C4-2B (cell line): ENCODE measurements around the gene ANKFY1.

Experiments used
- H3K27ac ChIP-seq: fragments of 450-650 bp; 2 replicates; pipeline ENCODE4 v1.5.1; 2017
- ZFX ChIP-seq: fragments of 450-650 bp; IDR thresholded peaks from 2 replicates; pipeline ENCODE4 v1.6.1; 2017
- TF ChIP-seq, protein P1 (sequence below): fragments of 450-650 bp; conservative IDR thresholded peaks from 2 replicates; pipeline ENCODE4 v1.5.1; 2017; ENCODE audit warnings: mild to moderate bottlenecking

ANKFY1 gene

DNA sequence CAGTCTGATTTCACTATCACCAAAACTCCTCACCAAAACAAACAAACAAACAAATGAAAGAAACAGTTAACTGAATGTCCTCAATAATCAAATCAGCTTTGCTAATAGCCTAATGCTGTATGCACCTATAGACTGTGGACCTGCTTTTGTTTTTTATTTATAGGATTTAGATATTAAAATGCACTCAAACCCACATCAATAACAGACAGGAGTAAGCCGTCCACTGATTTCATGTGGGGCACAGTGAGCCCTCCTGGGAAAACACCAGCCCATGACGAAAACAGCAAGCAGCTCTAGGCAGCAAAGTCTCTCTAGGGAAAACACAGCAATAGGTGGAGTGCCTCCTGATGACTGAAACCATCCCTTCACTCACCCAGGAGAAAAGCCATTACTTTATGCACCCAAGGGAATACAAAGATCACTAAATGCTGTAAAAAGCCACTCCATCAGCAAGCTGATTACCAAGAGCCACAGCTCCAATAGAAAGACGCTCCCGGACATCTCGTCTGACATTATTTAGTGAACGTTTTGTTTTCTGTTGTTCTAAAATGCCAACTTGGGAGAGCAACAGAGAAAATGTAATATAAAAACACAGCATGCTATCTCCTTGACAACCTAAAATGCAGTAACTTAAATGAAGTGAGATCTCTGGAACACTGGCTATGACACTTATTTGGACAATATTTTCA, 47.8 kb downstream of the ANKFY1 start:
- TF ChIP-seq, protein P1, sequence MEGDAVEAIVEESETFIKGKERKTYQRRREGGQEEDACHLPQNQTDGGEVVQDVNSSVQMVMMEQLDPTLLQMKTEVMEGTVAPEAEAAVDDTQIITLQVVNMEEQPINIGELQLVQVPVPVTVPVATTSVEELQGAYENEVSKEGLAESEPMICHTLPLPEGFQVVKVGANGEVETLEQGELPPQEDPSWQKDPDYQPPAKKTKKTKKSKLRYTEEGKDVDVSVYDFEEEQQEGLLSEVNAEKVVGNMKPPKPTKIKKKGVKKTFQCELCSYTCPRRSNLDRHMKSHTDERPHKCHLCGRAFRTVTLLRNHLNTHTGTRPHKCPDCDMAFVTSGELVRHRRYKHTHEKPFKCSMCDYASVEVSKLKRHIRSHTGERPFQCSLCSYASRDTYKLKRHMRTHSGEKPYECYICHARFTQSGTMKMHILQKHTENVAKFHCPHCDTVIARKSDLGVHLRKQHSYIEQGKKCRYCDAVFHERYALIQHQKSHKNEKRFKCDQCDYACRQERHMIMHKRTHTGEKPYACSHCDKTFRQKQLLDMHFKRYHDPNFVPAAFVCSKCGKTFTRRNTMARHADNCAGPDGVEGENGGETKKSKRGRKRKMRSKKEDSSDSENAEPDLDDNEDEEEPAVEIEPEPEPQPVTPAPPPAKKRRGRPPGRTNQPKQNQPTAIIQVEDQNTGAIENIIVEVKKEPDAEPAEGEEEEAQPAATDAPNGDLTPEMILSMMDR, result no peak
- no peak for TF ChIP-seq ZFX
- no peak overlapping the region for H3K27ac ChIP-seq

DNA sequence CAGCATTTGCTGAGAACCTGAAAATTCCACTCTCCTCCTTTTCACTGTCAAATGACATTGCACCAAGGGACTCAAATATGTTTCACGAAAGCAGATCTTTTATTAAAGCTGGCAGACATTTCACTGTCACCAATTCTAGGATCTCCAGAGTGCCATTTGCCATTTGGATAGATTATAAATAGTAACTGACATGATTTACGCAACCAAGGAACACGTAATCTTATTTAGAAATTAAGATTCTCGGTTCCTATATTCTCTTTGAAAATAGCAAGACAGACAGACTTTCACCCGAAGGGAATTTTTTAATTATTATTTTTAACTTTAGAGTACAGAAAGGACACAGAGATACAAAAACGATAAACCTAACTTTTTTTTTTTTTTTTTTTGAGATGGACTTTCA, 49.6 kb downstream of the ANKFY1 start:
- TF ChIP-seq ZFX, result no peak
- TF ChIP-seq, protein P1, result no peak
- H3K27ac ChIP-seq, result no peak overlapping the region

DNA sequence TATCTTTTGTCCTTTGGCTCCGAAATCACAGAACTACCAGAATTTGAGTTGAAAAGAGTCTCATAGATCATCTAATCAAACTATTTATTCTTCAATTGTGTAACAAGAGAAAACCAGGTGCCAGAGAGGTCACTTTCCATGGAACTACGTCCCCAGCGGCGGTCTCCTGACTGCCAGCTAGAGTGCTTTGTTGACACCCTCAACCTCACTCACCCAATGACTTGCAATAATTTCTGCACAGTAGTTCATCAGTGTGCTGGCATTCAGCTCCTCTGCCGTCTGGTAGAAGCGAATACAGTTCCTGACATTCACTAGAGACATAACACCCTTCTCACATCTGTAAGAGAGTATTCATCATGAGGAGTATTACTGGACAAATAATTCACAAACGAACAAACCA, 54.2 kb downstream of the ANKFY1 start:
- TF ChIP-seq ZFX, result no peak
- TF ChIP-seq, protein P1, result no peak
- H3K27ac ChIP-seq, result no peak overlapping the region

DNA sequence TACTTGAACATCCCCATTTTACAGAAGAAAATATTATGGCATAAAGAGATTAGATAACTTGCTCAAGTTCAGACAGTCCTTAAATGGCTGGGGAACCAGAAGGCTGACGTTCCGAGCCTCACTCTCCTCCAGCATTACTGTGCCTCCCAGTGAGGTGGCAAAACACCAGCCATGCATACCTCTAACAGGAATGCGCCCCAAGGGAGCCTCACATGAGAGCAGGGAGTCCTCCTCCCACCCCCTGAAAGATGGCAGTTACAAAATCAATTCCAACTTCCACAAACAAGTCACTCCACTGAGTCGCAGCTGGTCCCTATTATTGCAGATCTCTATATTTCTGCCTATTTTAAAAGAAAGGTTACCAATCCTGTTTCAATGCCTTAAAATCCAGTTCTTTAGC, 55.5 kb downstream of the ANKFY1 start:
- TF ChIP-seq, protein P1, result no peak
- no peak for TF ChIP-seq ZFX
- H3K27ac ChIP-seq, result no peak overlapping the region

DNA sequence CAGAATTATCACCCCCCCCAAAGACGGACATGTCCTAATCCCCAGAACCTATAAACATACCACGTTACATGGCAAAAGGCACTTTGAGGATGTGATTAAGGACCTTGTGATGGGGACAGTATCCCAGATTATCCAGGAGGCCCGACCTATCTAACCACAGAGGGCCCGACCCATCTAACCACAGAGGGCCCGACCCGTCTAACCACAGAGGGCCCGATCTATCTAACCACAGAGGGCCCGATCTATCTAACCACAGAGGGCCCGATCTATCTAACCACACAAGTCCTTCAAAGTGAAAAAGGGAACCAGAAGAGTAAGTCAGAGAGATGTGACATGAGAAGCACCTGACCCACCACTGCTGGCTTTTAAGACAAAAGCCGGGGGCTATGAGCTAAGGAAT, 56.8 kb downstream of the ANKFY1 start:
- TF ChIP-seq, protein P1, result no peak
- TF ChIP-seq ZFX, result no peak
- no peak overlapping the region for H3K27ac ChIP-seq

DNA sequence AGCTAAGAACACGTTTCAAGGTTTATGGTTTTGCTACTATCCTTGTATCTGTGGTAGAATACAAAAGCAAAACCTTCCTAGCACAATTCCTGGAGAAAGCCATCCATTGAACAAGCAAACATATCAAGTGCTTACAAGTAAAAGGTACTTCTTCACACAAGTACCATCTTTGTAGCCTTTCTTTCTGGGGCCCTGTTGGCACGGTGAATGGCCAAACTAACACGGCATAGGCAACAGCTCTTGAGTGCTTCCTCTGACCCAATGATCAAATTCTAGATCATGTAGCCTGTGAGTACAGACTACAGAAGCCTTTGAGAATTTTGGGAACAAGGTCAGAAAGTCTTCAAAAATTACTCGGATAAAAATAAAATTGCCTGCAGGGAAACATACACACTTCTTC, 57.9 kb downstream of the ANKFY1 start:
- H3K27ac ChIP-seq, result no peak overlapping the region
- TF ChIP-seq ZFX, result no peak
- TF ChIP-seq, protein P1, result no peak

DNA sequence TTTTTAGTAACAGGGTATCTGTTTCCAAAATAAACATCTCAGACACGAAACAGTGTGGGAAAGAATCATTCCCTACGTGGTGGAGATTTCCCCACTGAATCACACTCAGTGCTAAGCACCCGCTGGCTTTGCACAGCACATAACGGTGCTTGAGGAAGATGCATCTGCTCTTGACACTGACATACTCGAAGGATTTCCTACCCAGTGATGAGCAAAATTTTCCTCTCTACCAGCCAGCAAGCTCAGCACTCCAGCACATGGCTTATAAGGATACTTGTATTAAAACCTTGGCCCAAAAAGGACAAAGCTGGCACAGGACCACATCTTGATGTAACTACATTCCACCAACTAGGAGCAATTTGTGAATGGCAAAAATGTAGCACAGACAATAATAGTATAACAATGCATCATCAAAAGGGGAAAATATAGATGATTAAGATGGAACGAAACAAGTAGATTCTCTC, 59.0 kb downstream of the ANKFY1 start:
- no peak for TF ChIP-seq ZFX
- TF ChIP-seq, protein P1, result no peak
- no peak overlapping the region for H3K27ac ChIP-seq
